Fibroblast of skin of left quadriceps (primary cell): Measurements from ENCODE around the gene TACC3.
A peak's percentile ranks its signal among the peaks of the same experiment; 100 is the strongest.

Source experiments
- DNase-seq, 2 experiments: peaks; one replicate each; pipeline ENCODE4 v3.0.0-alpha.2; 2013; ENCODE audit warnings: low read depth in 2 of 2

The TACC3 gene

GRCh38 chr4:1746919-1747602 is 25.7 kb downstream of the TACC3 start:
- no peak for DNase-seq

- no peak for DNase-seq
Observed at GRCh38 chr4:1747603-1747967, 26.3 kb downstream of the TACC3 start.

GRCh38 chr4:1748465-1748995 is 27.2 kb downstream of the TACC3 start:
- DNase-seq, result peak in 1 of 2 experiments; percentile 16

GRCh38 chr4:1749370-1749769 is 28.0 kb downstream of the TACC3 start:
- DNase-seq, result no peak

- DNase-seq, result no peak
Observed at GRCh38 chr4:1749826-1750225, 28.5 kb downstream of the TACC3 start.

- DNase-seq, result no peak
Observed at GRCh38 chr4:1750381-1751154, 29.2 kb downstream of the TACC3 start.

GRCh38 chr4:1751155-1751918 is 30.0 kb downstream of the TACC3 start:
- DNase-seq, result no peak

- DNase-seq, result no peak
Observed at GRCh38 chr4:1751919-1752283, 30.6 kb downstream of the TACC3 start.

GRCh38 chr4:1752284-1753041 is 31.1 kb downstream of the TACC3 start:
- DNase-seq, result no peak

GRCh38 chr4:1753294-1753696 is 32.0 kb downstream of the TACC3 start:
- DNase-seq, result no peak

- DNase-seq, result no peak
Observed at GRCh38 chr4:1753697-1754311, 32.5 kb downstream of the TACC3 start.

GRCh38 chr4:1754336-1754735 is 33.0 kb downstream of the TACC3 start:
- DNase-seq, result no peak

GRCh38 chr4:1755297-1755696 is 34.0 kb downstream of the TACC3 start:
- DNase-seq, result no peak

GRCh38 chr4:1756079-1756478 is 34.8 kb downstream of the TACC3 start:
- DNase-seq, result no peak

- no peak for DNase-seq
Observed at GRCh38 chr4:1756893-1757779, 35.8 kb downstream of the TACC3 start.

- DNase-seq, result no peak
Observed at GRCh38 chr4:1757836-1758235, 36.5 kb downstream of the TACC3 start.

- DNase-seq, result no peak
Observed at GRCh38 chr4:1758306-1759121, 37.2 kb downstream of the TACC3 start.

GRCh38 chr4:1759170-1759817 is 38.0 kb downstream of the TACC3 start:
- DNase-seq, result no peak

GRCh38 chr4:1759818-1760223 is 38.5 kb downstream of the TACC3 start:
- DNase-seq, result no peak
